Activated T-helper 2 cell treated with anti-CD3 and anti-CD28 coated beads, Interferon-gamma antibody, Interleukin-2, Interleukin-4, amounts not matched to agents 10 μg/mL and 5 μg/mL and 100 μg/mL, durations not matched to agents 14 hours and 24 hours and 36 hours (primary cell): ENCODE data around the gene CDK9. TPM values are rescaled to one million over a fixed set of nuclear protein-coding genes. Genes with fewer than 3 reads are reported as not detected.
A peak's percentile ranks its signal among the peaks of the same experiment; 100 is the strongest.

Experiments used
- DNase-seq: peaks from one replicate; pipeline ENCODE4 v3.0.0; 2021; ENCODE audit warnings: low spot score
- H3K27ac Mint-ChIP-seq: one replicate; pipeline ENCODE4 v1.8.0; 2021; ENCODE audit warnings: mixed read lengths
- H3K27me3 Mint-ChIP-seq: one replicate; pipeline ENCODE4 v1.8.0; 2021; ENCODE audit warnings: low read depth, mixed read lengths
- H3K36me3 Mint-ChIP-seq: one replicate; pipeline ENCODE4 v1.8.0; 2021; ENCODE audit warnings: low read depth, mixed read lengths
- H3K4me1 Mint-ChIP-seq: one replicate; pipeline ENCODE4 v1.8.0; 2021; ENCODE audit warnings: low read depth, mixed read lengths
- H3K4me3 Mint-ChIP-seq: one replicate; pipeline ENCODE4 v1.8.0; 2021; ENCODE audit warnings: low read depth, mild to moderate bottlenecking, moderate library complexity, mixed read lengths
- H3K9me3 Mint-ChIP-seq: one replicate; pipeline ENCODE4 v1.8.0; 2021; ENCODE audit warnings: mixed read lengths
- intact Hi-C: fragments of 100-400 bp; cut with micrococcal nuclease; formaldehyde crosslinking; loops from one replicate; pipeline ENCODE4 v1.15.1; 2023
- total RNA-seq: library from RNA; stranded (reverse); gene quantifications from 2 replicates; pipeline ENCODE4 v1.2.3, GENCODE V29; 2022

The CDK9 gene
- total RNA-seq, 1 donor from 2014 or later = 98.1 TPM

- H3K4me3 Mint-ChIP-seq = peak overlapping the region; percentile 45
- peaks cover 73% of the 10 kb centered on the region for H3K36me3 Mint-ChIP-seq
- intact Hi-C loops = no loop called here
- H3K4me1 Mint-ChIP-seq = peaks cover 64% of the 10 kb centered on the region
- H3K27me3 Mint-ChIP-seq = no peaks in the 10 kb centered on the region
- peak overlapping the region; percentile 82 for H3K27ac Mint-ChIP-seq
- DNase-seq = no peak
- no peaks in the 10 kb centered on the region for H3K9me3 Mint-ChIP-seq
Measured at GRCh38 chr9:127768698-127769097, 17.1 kb upstream of the CDK9 start.

- H3K4me3 Mint-ChIP-seq = peak overlapping the region; percentile 45
- H3K4me1 Mint-ChIP-seq = peaks cover 66% of the 10 kb centered on the region
- peak overlapping the region; percentile 82 for H3K27ac Mint-ChIP-seq
- no peaks in the 10 kb centered on the region for H3K9me3 Mint-ChIP-seq
- DNase-seq = no peak
- H3K27me3 Mint-ChIP-seq = no peaks in the 10 kb centered on the region
- H3K36me3 Mint-ChIP-seq = peaks cover 73% of the 10 kb centered on the region
- intact Hi-C loops = no loop called here
Measured at GRCh38 chr9:127769101-127769500, 16.7 kb upstream of the CDK9 start.

- Mint-ChIP-seq H3K27ac (peak overlapping the region; percentile 92), H3K36me3 (peaks cover 70% of the 10 kb centered on the region), H3K4me3 (peak overlapping the region; percentile 85), H3K4me1 (peaks cover 64% of the 10 kb centered on the region), H3K9me3 (no peaks in the 10 kb centered on the region), H3K27me3 (no peaks in the 10 kb centered on the region)
- intact Hi-C loops = loop anchor here (2.0 to 10.0 kb wide), 4 partner anchors 201 to 355 kb away; partner anchors contain the start of genes NAIF1, PTGES2, SLC25A25 and ZNF79
- no peak for DNase-seq
Measured at GRCh38 chr9:127769929-127770582, 15.8 kb upstream of the CDK9 start.

GRCh38 chr9:127770583-127770904 is 15.3 kb upstream of the CDK9 start:
- H3K9me3 Mint-ChIP-seq = no peaks in the 10 kb centered on the region
- peaks cover 59% of the 10 kb centered on the region for H3K4me1 Mint-ChIP-seq
- peaks cover 65% of the 10 kb centered on the region for H3K36me3 Mint-ChIP-seq
- no peaks in the 10 kb centered on the region for H3K27me3 Mint-ChIP-seq
- peak overlapping the region; percentile 92 for H3K27ac Mint-ChIP-seq
- peak overlapping the region; percentile 85 for H3K4me3 Mint-ChIP-seq
- DNase-seq = no peak
- intact Hi-C loops = loop anchor here (2.0 to 10.0 kb wide), 4 partner anchors 202 to 354 kb away; partner anchors contain the start of genes NAIF1, PTGES2, SLC25A25 and ZNF79

GRCh38 chr9:127770905-127771569 is 14.8 kb upstream of the CDK9 start:
- DNase-seq = peak; percentile 98
- Mint-ChIP-seq H3K27ac (peak overlapping the region; percentile 92), H3K27me3 (no peaks in the 10 kb centered on the region), H3K36me3 (peaks cover 60% of the 10 kb centered on the region), H3K9me3 (no peaks in the 10 kb centered on the region), H3K4me3 (peak overlapping the region; percentile 85), H3K4me1 (peaks cover 56% of the 10 kb centered on the region)
- intact Hi-C loops = loop anchor here (1.0 to 10.0 kb wide), 6 partner anchors 14 to 354 kb away; partner anchors contain the start of genes NAIF1, PTGES2, SLC25A25 and TOR2A

GRCh38 chr9:127771570-127772189 is 14.2 kb upstream of the CDK9 start:
- Mint-ChIP-seq H3K4me3 (peak overlapping the region; percentile 85), H3K36me3 (peaks cover 60% of the 10 kb centered on the region), H3K27ac (peak overlapping the region; percentile 92), H3K27me3 (no peaks in the 10 kb centered on the region), H3K4me1 (peaks cover 58% of the 10 kb centered on the region), H3K9me3 (no peaks in the 10 kb centered on the region)
- intact Hi-C loops = loop anchor here (1.0 to 10.0 kb wide), 6 partner anchors 14 to 353 kb away; partner anchors contain the start of genes NAIF1, PTGES2, SLC25A25 and TOR2A
- no peak for DNase-seq

GRCh38 chr9:127772603-127773002 is 13.2 kb upstream of the CDK9 start:
- H3K27ac Mint-ChIP-seq = no peak overlapping the region
- peaks cover 54% of the 10 kb centered on the region for H3K36me3 Mint-ChIP-seq
- intact Hi-C loops = loop anchor here (10.0 kb wide), 3 partner anchors 292 to 352 kb away; partner anchors contain the start of genes NAIF1, PTGES2, SLC25A25 and ZNF79
- no peak overlapping the region for H3K4me3 Mint-ChIP-seq
- H3K9me3 Mint-ChIP-seq = no peaks in the 10 kb centered on the region
- H3K27me3 Mint-ChIP-seq = no peaks in the 10 kb centered on the region
- peaks cover 52% of the 10 kb centered on the region for H3K4me1 Mint-ChIP-seq
- DNase-seq = no peak

GRCh38 chr9:127773272-127773671 is 12.6 kb upstream of the CDK9 start:
- Mint-ChIP-seq H3K27me3 (no peaks in the 10 kb centered on the region), H3K9me3 (no peaks in the 10 kb centered on the region), H3K4me3 (no peak overlapping the region), H3K4me1 (peaks cover 49% of the 10 kb centered on the region), H3K27ac (no peak overlapping the region), H3K36me3 (peaks cover 56% of the 10 kb centered on the region)
- DNase-seq = no peak
- intact Hi-C loops = loop anchor here (10.0 kb wide), 3 partner anchors 292 to 352 kb away; partner anchors contain the start of genes NAIF1, PTGES2, SLC25A25 and ZNF79

GRCh38 chr9:127773981-127774380 is 11.9 kb upstream of the CDK9 start:
- Mint-ChIP-seq H3K4me1 (peaks cover 44% of the 10 kb centered on the region), H3K27ac (peak overlapping the region; percentile 58), H3K9me3 (no peaks in the 10 kb centered on the region), H3K4me3 (peak overlapping the region; percentile 39), H3K27me3 (no peaks in the 10 kb centered on the region), H3K36me3 (peaks cover 54% of the 10 kb centered on the region)
- no peak for DNase-seq
- intact Hi-C loops = loop anchor here (10.0 kb wide), 3 partner anchors 291 to 351 kb away; partner anchors contain the start of genes NAIF1, PTGES2, SLC25A25 and ZNF79

GRCh38 chr9:127776195-127776923 is 9.5 kb upstream of the CDK9 start:
- H3K4me1 Mint-ChIP-seq = peaks cover 38% of the 10 kb centered on the region
- peak overlapping the region; percentile 98 for H3K4me3 Mint-ChIP-seq
- peaks cover 33% of the 10 kb centered on the region for H3K36me3 Mint-ChIP-seq
- intact Hi-C loops = loop anchor here (1.0 to 10.0 kb wide), 4 partner anchors 9 to 352 kb away; partner anchors contain the start of genes NAIF1, PTGES2, SLC25A25 and ZNF79
- peak overlapping the region; percentile 96 for H3K27ac Mint-ChIP-seq
- no peaks in the 10 kb centered on the region for H3K27me3 Mint-ChIP-seq
- DNase-seq = peak; percentile 73
- H3K9me3 Mint-ChIP-seq = no peaks in the 10 kb centered on the region

GRCh38 chr9:127776924-127777289 is 8.9 kb upstream of the CDK9 start:
- H3K36me3 Mint-ChIP-seq = peaks cover 29% of the 10 kb centered on the region
- peaks cover 39% of the 10 kb centered on the region for H3K4me1 Mint-ChIP-seq
- no peaks in the 10 kb centered on the region for H3K27me3 Mint-ChIP-seq
- no peak for DNase-seq
- H3K27ac Mint-ChIP-seq = peak overlapping the region; percentile 96
- H3K4me3 Mint-ChIP-seq = peak overlapping the region; percentile 98
- no peaks in the 10 kb centered on the region for H3K9me3 Mint-ChIP-seq
- intact Hi-C loops = loop anchor here (1.0 to 10.0 kb wide), 4 partner anchors 8 to 352 kb away; partner anchors contain the start of genes NAIF1, PTGES2, SLC25A25 and ZNF79
